GM12872 (cell line): ENCODE measurements around the gene TNFAIP8L1.

Source experiments
- CTCF ChIP-seq: IDR thresholded peaks from 3 replicates; pipeline ENCODE4 v1.5.1; 2011; ENCODE audit warnings: low read depth, mild to moderate bottlenecking, low read length, moderate library complexity; ENCODE audit not compliant: insufficient read depth

The TNFAIP8L1 gene

DNA sequence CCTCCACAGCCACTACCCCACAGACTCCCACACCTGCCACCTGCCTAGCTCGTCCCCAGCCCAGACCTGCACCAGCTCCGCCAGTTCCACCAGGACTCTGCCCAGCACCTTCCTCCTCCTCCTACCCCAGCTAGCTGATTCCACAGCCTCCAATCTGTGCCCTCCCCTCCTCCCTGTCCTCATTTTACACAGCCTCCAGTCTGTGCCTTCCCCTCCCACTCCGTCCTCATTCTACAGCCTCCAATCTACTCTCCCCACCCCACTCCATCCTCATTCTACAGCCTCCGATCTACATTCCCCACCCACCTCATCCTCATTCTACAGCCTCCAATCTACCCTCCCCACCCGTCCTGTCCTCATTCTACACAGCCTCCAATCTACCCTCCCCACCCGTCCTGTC lies 23.5 kb downstream of the TNFAIP8L1 start:
- no peak for TF ChIP-seq CTCF

GRCh38 chr19:4664642-4665041 lies 25.3 kb downstream of the TNFAIP8L1 start:
- TF ChIP-seq CTCF = no peak

DNA sequence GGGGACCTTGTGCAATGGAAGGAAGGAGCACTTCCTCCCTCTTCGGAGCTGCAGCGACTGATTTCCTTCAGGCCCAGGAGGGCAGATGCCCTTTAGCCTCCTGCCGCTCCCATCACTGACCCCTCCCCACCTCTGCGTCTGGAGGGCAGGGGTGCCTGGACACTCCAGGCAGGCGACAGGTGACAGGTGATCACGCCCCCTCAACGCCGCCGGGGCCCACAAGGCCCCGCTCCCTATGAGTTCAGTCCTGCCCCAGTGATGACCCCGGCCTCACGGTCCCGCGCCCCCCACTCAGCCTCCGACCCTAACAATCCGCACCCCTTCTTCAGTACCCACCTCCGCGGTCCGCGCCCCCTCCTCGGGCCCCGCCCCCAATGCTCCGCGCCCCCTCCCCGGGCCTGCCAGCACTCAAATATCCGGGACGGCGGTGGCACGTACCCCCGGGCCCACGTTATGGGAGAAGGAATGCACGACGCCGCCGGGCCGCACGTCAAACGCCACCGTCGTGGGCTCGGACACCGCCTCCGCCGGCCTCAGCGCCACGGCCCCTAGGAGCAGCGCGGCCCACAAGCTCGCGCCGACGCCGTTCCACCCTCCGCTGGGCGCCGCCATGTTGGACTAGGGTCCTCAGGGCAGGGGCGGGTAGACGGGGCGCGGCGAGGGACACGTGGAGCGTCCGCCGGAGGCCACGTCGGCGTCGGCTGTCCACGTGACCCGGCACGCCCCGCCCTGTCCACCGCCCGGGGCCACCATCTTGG lies 30.6 kb downstream of the TNFAIP8L1 start, which contains the start of gene MYDGF:
Gene MYDGF (minus strand): TSS at position 620 of the 758 bp plus-strand sequence. CDS start 8 bp downstream, at position 612.
- no peak for TF ChIP-seq CTCF

- no peak for TF ChIP-seq CTCF
These were observed 32.0 kb downstream of the TNFAIP8L1 start for GRCh38 chr19:4671185-4671851.

- TF ChIP-seq CTCF = no peak
These were observed 33.9 kb downstream of the TNFAIP8L1 start for GRCh38 chr19:4673216-4673615.

DNA sequence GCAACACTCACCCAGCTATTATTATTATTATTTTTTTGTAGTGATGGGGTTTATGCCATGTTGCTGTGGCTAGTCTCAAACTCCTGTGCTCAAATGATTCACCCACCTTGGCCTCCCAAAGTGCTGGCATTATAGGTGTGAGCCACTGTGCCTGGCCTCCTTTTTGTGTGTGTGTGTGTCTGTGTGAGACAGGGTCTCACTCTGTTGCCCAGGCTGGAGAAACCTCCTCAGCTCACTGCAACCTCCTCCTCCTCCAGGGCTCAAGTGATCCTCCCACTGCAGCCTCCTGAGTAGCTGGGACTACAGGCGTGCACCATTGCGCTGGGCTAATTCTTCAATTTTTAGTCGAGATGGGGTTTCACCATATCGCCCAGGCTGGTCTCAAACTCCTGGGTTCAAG lies 34.4 kb downstream of the TNFAIP8L1 start:
- TF ChIP-seq CTCF = no peak

- TF ChIP-seq CTCF = no peak
These were observed 36.0 kb downstream of the TNFAIP8L1 start for GRCh38 chr19:4675346-4675745.
